IMR-90 (cell line): ENCODE results near the gene COL6A6. TPM values are rescaled to one million over a fixed set of nuclear protein-coding genes. Genes with fewer than 3 reads are reported as not detected.

Experiments used
- ATAC-seq: fragments of 200-7000 bp; cut with Tn5 transposase; 2 replicates; pipeline ENCODE4 v1.9.1; 2020; ENCODE audit warnings: low read depth, mild to moderate bottlenecking, moderate library complexity
- BruUV-seq: library from RNA; stranded (reverse); fragments of 400-500 nt; replicated peaks from 2 replicates; lab custom pipeline; 2021; lab: Mats Ljungman, UMichigan
- CTCF ChIA-PET: fragments of 300-600 bp; formaldehyde crosslinking; extraction: SDS; loops from one replicate; lab custom pipeline; 2021; ENCODE audit warnings: antibody characterized with exemption; lab: Yijun Ruan, JAX
- POLR2A ChIA-PET: fragments of 300-600 bp; sonication (Branson Sonifier 250); formaldehyde crosslinking; loops from one replicate; lab custom pipeline; 2022; ENCODE audit warnings: antibody characterized with exemption; ENCODE audit not compliant: unreplicated experiment; lab: Charles Lee
- DNase-seq: peaks from one replicate; pipeline ENCODE4 v3.0.0; 2013
- H2AFZ ChIP-seq: replicated peaks from 2 replicates; pipeline ENCODE3; 2013; ENCODE audit warnings: low read length, mild to moderate bottlenecking; ENCODE audit not compliant: poor library complexity
- H2AK5ac ChIP-seq: 2 replicates; pipeline ENCODE4 v1.6.1; 2013; ENCODE audit warnings: low read depth, low read length, inconsistent platforms
- H2AK9ac ChIP-seq: replicated peaks from 2 replicates; pipeline ENCODE3; 2013; ENCODE audit warnings: mild to moderate bottlenecking, low read depth, low read length, moderate library complexity; ENCODE audit not compliant: poor library complexity
- H2BK120ac ChIP-seq: 2 replicates; pipeline ENCODE4 v1.6.1; 2013; ENCODE audit warnings: low read depth, low read length, inconsistent platforms
- H2BK15ac ChIP-seq: 3 replicates; pipeline ENCODE4 v1.6.1; 2013; ENCODE audit warnings: low read depth, low read length, inconsistent platforms
- H2BK20ac ChIP-seq: 2 replicates; pipeline ENCODE4 v1.6.1; 2013; ENCODE audit warnings: low read depth, mild to moderate bottlenecking, inconsistent platforms, low read length, moderate library complexity
- H2BK5ac ChIP-seq: 2 replicates; pipeline ENCODE4 v1.6.1; 2013; ENCODE audit warnings: mild to moderate bottlenecking, low read depth, low read length, inconsistent platforms; ENCODE audit not compliant: poor library complexity, severe bottlenecking
- H3K14ac ChIP-seq: replicated peaks from 2 replicates; pipeline ENCODE4 v1.6.1; 2013; ENCODE audit warnings: low read depth, low read length, inconsistent platforms
- H3K18ac ChIP-seq: 2 replicates; pipeline ENCODE4 v1.6.1; 2013; ENCODE audit warnings: low read depth, low read length, control low read depth
- H3K23ac ChIP-seq: 2 replicates; pipeline ENCODE4 v1.6.1; 2013; ENCODE audit warnings: low read depth, low read length, inconsistent platforms
- H3K27ac ChIP-seq: 2 replicates; pipeline ENCODE4 v1.5.1; 2013; ENCODE audit warnings: mild to moderate bottlenecking, control low read depth, low read length; ENCODE audit not compliant: insufficient read depth
- H3K27me3 ChIP-seq: 2 replicates; pipeline ENCODE4 v1.6.1; 2013; ENCODE audit warnings: low read length; ENCODE audit not compliant: control insufficient read depth, insufficient read depth
- H3K36me3 ChIP-seq: 2 replicates; pipeline ENCODE4 v1.6.1; 2013; ENCODE audit warnings: low read length, mixed read lengths; ENCODE audit not compliant: control insufficient read depth, insufficient read depth
- H3K4ac ChIP-seq: 2 replicates; pipeline ENCODE4 v1.6.1; 2013; ENCODE audit warnings: low read depth, low read length, inconsistent platforms
- H3K4me1 ChIP-seq: 2 replicates; pipeline ENCODE4 v1.6.1; 2013; ENCODE audit warnings: low read length, mixed read lengths; ENCODE audit not compliant: control insufficient read depth, insufficient read depth
- H3K4me2 ChIP-seq: 2 replicates; pipeline ENCODE4 v1.6.1; 2013; ENCODE audit warnings: low read depth, mild to moderate bottlenecking, control low read depth, low read length, moderate library complexity
- H3K4me3 ChIP-seq: 2 replicates; pipeline ENCODE4 v1.5.1; 2013; ENCODE audit warnings: low read depth, mild to moderate bottlenecking, control low read depth, low read length, moderate library complexity; ENCODE audit not compliant: insufficient read depth
- H3K56ac ChIP-seq: 2 replicates; pipeline ENCODE4 v1.6.1; 2013; ENCODE audit warnings: low read length, inconsistent platforms; ENCODE audit not compliant: insufficient read depth; ENCODE audit errors: extremely low read depth
- H3K79me1 ChIP-seq, 2 experiments: 2 replicates each; pipeline ENCODE4 v1.6.1; 2013; ENCODE audit warnings: low read length in 2 of 2, inconsistent platforms in 1 of 2, low read depth in 1 of 2
- H3K9ac ChIP-seq: 2 replicates; pipeline ENCODE4 v1.6.1; 2013; ENCODE audit warnings: low read depth, low read length, control low read depth
- H3K9me1 ChIP-seq: 2 replicates; pipeline ENCODE4 v1.6.1; 2013; ENCODE audit warnings: low read length, inconsistent platforms; ENCODE audit not compliant: insufficient read depth
- H3K9me3 ChIP-seq: 2 replicates; pipeline ENCODE4 v1.6.1; 2013; ENCODE audit warnings: low read length; ENCODE audit not compliant: control insufficient read depth, insufficient read depth
- H4K20me1 ChIP-seq: 2 replicates; pipeline ENCODE4 v1.6.1; 2013; ENCODE audit warnings: low read length, inconsistent platforms; ENCODE audit not compliant: insufficient read depth
- H4K5ac ChIP-seq: 2 replicates; pipeline ENCODE4 v1.6.1; 2013; ENCODE audit warnings: mild to moderate bottlenecking, low read depth, low read length, control low read depth
- H4K8ac ChIP-seq, 2 experiments: 2 replicates each; pipeline ENCODE4 v1.6.1; 2013; ENCODE audit warnings: low read depth in 2 of 2, low read length in 2 of 2, control low read depth in 1 of 2, inconsistent platforms in 1 of 2
- H4K91ac ChIP-seq: 2 replicates; pipeline ENCODE4 v1.6.1; 2013; ENCODE audit warnings: low read depth, low read length, inconsistent platforms; ENCODE audit not compliant: insufficient read depth
- BHLHE40 ChIP-seq: fragments of 150-350 bp; IDR thresholded peaks from 2 replicates; pipeline ENCODE4 v1.6.1; 2016; ENCODE audit warnings: mild to moderate bottlenecking, low read depth, low read length
- CEBPB ChIP-seq: IDR thresholded peaks from 2 replicates; pipeline ENCODE4 v1.6.1; 2012; ENCODE audit warnings: low read depth, low read length, improper control_type of control experiment
- CHD1 ChIP-seq: IDR thresholded peaks from 2 replicates; pipeline ENCODE4 v1.6.1; 2012; ENCODE audit warnings: low read depth, low read length, improper control_type of control experiment
- CTCF ChIP-seq: conservative IDR thresholded peaks from 2 replicates; pipeline ENCODE4 v1.5.1; 2012; ENCODE audit warnings: mild to moderate bottlenecking, low read depth, low read length, improper control_type of control experiment
- ELK1 ChIP-seq: fragments of 150-350 bp; IDR thresholded peaks from 2 replicates; pipeline ENCODE4 v1.6.1; 2016; ENCODE audit warnings: low read depth, mild to moderate bottlenecking, low read length, moderate library complexity, borderline replicate concordance
- FOS ChIP-seq: fragments of 150-350 bp; IDR thresholded peaks from 2 replicates; pipeline ENCODE4 v1.6.1; 2016; ENCODE audit warnings: low read depth, low read length
- MAFK ChIP-seq: IDR thresholded peaks from 2 replicates; pipeline ENCODE4 v1.6.1; 2012; ENCODE audit warnings: low read depth, low read length, improper control_type of control experiment
- MAZ ChIP-seq: IDR thresholded peaks from 2 replicates; pipeline ENCODE4 v1.6.1; 2012; ENCODE audit warnings: low read depth, mild to moderate bottlenecking, low read length, improper control_type of control experiment, moderate library complexity, borderline replicate concordance
- RCOR1 ChIP-seq: IDR thresholded peaks from 2 replicates; pipeline ENCODE4 v1.6.1; 2012; ENCODE audit warnings: mild to moderate bottlenecking, low read length, improper control_type of control experiment; ENCODE audit not compliant: insufficient replicate concordance
- RFX5 ChIP-seq: IDR thresholded peaks from 2 replicates; pipeline ENCODE4 v1.8.0; 2012; ENCODE audit warnings: low read depth, mild to moderate bottlenecking, low read length, moderate library complexity
- SMC3 ChIP-seq: fragments of 150-350 bp; IDR thresholded peaks from 2 replicates; pipeline ENCODE4 v1.6.1; 2016; ENCODE audit warnings: low read depth, mild to moderate bottlenecking, antibody characterized with exemption, low read length, moderate library complexity
- WGBS, 2 experiments: methylation state at CpG; one replicate each; pipeline versions ENCODE4 v1.1.5 to v1.1.7; 2013; ENCODE audit warnings: missing lambda C conversion rate in 2 of 2; ENCODE audit not compliant: insufficient read length in 1 of 2; ENCODE audit errors: extremely low coverage in 2 of 2; 5-methylcytosine and 5-hydroxymethylcytosine counted together
- dilution Hi-C: fragments of 300-500 bp; cut with HindIII; formaldehyde crosslinking; loops from one replicate; pipeline ENCODE4 v1.14.3; 2018; ENCODE audit warnings: low sequenced_read_pairs; ENCODE audit not compliant: unreplicated experiment
- in situ Hi-C: fragments of 300-500 bp; cut with MboI; formaldehyde crosslinking; loops from 3 replicates; pipeline ENCODE4 v1.14.3; 2019; ENCODE audit warnings: low sequenced_read_pairs, inconsistent platforms, mixed read lengths
- intact Hi-C: fragments of 100-400 bp; cut with micrococcal nuclease; formaldehyde crosslinking; loops from 2 replicates; pipeline ENCODE4 v1.10.0; 2022
- polyA plus RNA-seq, 3 experiments: library from polyadenylated mRNA; depleted of rRNA; stranded (reverse); fragments of >200 nt; gene quantifications; 2 replicates each; pipeline ENCODE4 v1.2.3, GENCODE V29; 2012; ENCODE audit warnings: low replicate concordance in 1 of 3
- total RNA-seq: library from RNA; depleted of rRNA; stranded (reverse); fragments of >200 nt; gene quantifications from 2 replicates; pipeline ENCODE4 v1.2.3, GENCODE V29; 2012
- TF ChIP-seq, protein P1 (sequence below): fragments of 150-350 bp; IDR thresholded peaks from 2 replicates; pipeline ENCODE4 v1.6.1; 2017; ENCODE audit warnings: mild to moderate bottlenecking, antibody characterized with exemption, low read length, low read depth

COL6A6 gene
- total and polyA plus RNA-seq, 2 of the 4 experiments (the other 2 are of a cell fraction) = not detected

DNA sequence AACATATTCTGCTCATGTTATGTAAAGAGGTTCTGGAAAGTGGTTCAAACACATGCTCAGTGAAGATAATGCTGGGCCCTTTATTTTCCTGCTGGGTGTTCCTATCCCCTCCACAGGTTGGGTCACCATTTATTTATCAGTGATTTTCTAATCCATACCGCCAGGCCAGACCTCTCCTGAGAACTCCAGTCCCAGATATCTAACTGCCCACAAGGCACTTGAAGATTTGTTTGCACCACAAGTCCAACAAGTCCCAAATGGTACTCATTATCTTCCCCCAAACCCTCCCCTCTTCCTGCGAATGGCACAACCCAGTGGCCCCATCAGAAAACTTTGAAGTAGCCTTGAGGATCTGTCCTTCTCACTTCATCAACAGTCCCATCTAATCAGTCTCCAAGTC lies 5.4 kb downstream of the COL6A6 start:
- H2BK20ac ChIP-seq = no peak overlapping the region
- no peak overlapping the region for H3K4me2 ChIP-seq
- H4K20me1 ChIP-seq = no peaks in the 10 kb centered on the region
- H3K9me3 ChIP-seq = no peaks in the 10 kb centered on the region
- H3K4me1 ChIP-seq = no peaks in the 10 kb centered on the region
- no peak overlapping the region for H3K9ac ChIP-seq
- H3K79me1 ChIP-seq = no peaks in the 10 kb centered on the region
- no peak overlapping the region for H4K91ac ChIP-seq
- no peaks in the 10 kb centered on the region for H3K36me3 ChIP-seq
- no peak overlapping the region for H3K56ac ChIP-seq
- H2AK9ac ChIP-seq = no peak overlapping the region
- H3K14ac ChIP-seq = no peak overlapping the region
- intact Hi-C loops = no loop called here
- no peak overlapping the region for H4K8ac ChIP-seq
- dilution Hi-C loops = no loop called here
- H2AFZ ChIP-seq = no peak overlapping the region
- no peak overlapping the region for H2BK15ac ChIP-seq
- POLR2A ChIA-PET = no interaction called here
- no peak overlapping the region for H4K5ac ChIP-seq
- BruUV-seq = no TSS peak
- no peaks in the 10 kb centered on the region for H3K9me1 ChIP-seq
- no peak overlapping the region for H3K23ac ChIP-seq
- no peak overlapping the region for H3K18ac ChIP-seq
- CTCF ChIA-PET = no interaction called here
- ATAC-seq (no peak), DNase-seq (no peak)
- in situ Hi-C loops = no loop called here
- no peak overlapping the region for H2AK5ac ChIP-seq
- no peak overlapping the region for H3K27ac ChIP-seq
- WGBS, 2 experiments = 56% methylated on average over 1 of the region's 2 CpGs; no CpG with 5 or more reads in 1 of the 2 experiments
- TF ChIP-seq RCOR1 (no peak), BHLHE40 (no peak), CEBPB (no peak), SMC3 (no peak), CTCF (no peak), RFX5 (no peak), MAFK (no peak), FOS (no peak), ELK1 (no peak), CHD1 (no peak), MAZ (no peak)
- TF ChIP-seq, protein P1, sequence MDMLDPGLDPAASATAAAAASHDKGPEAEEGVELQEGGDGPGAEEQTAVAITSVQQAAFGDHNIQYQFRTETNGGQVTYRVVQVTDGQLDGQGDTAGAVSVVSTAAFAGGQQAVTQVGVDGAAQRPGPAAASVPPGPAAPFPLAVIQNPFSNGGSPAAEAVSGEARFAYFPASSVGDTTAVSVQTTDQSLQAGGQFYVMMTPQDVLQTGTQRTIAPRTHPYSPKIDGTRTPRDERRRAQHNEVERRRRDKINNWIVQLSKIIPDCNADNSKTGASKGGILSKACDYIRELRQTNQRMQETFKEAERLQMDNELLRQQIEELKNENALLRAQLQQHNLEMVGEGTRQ = no peak
- peaks cover 2% of the 10 kb centered on the region; the same call in 1 of the 2 replicates for H3K27me3 ChIP-seq
- H2BK120ac ChIP-seq = no peak overlapping the region
- no peak overlapping the region for H3K4me3 ChIP-seq
- H3K4ac ChIP-seq = no peak overlapping the region
- H2BK5ac ChIP-seq = no peak overlapping the region
